IPS-18c (cell line): ENCODE measurements around the gene TFAP2A.

ENCODE experiments used
- H3K4me3 ChIP-seq: 2 replicates; pipeline ENCODE4 v1.7.0; 2013; ENCODE audit warnings: low read depth, mild to moderate bottlenecking, low read length, moderate library complexity; ENCODE audit not compliant: insufficient read depth
- H3K9me3 ChIP-seq: one replicate; pipeline ENCODE4 v1.6.1; 2013; ENCODE audit warnings: mild to moderate bottlenecking, low read length, moderate library complexity; ENCODE audit not compliant: control insufficient read depth, insufficient read depth

TFAP2A gene

DNA sequence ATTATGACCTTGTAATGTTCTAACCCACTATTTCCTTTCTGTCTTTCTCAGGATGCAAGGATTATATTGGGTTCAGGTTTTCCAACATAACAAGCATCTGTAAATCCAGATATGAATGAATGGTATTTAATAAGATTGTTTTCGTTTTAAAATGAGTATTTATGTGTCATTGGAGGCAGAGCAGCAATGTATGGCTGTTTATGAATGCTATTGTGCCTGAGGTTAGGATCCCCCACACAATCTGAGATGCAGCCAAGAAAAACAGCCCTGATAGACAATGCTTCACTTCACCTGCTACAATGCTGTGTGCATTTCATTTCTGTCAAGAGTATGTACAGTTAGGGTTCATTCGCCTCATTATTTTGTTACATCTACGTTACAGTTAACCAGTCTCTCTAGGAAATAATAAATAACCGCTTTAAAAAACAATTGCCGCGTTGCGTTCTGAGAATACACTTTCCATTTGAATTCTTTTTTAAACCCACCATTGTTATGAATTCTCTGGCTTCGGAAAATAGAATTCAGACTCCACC, 19.6 kb downstream of the TFAP2A start:
- no peak overlapping the region for H3K4me3 ChIP-seq

DNA sequence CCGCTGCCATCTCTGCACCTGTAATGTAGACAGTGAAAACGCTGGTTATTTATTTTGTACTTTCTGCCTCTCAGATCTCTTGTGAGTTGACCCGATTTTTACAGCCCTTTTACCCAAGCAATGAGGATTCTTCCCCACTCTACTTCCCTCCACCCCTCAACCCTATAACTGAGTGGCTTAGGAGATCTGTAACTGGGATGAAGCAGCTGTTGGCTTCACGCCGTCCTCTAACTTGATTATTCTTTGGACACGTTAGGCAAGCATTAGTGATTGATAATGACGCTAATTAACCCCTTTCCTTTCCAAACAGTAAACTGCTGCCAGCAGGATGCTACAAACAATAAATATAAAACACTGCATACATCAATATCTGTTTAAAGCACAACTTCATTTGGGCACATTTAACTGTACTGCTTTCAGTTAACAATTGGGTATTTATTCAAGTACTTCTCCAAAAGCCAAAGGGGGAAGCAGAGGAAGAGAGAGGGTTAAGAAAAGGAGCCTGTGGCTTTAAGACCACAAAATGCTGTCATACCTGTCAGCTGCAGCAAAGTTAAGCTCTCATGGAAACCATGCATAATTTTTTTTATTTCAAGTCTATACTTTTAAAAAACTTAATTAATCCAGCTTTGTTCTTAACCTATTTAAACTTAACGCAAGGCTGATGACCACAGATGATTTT, 21.2 kb downstream of the TFAP2A start:
- Histone ChIP-seq H3K9me3 (no peaks in the 10 kb centered on the region), H3K4me3 (no peak overlapping the region)

More for the DNA sequence above, 19.6 kb downstream of the TFAP2A start:
- no peaks in the 10 kb centered on the region for H3K9me3 ChIP-seq

DNA sequence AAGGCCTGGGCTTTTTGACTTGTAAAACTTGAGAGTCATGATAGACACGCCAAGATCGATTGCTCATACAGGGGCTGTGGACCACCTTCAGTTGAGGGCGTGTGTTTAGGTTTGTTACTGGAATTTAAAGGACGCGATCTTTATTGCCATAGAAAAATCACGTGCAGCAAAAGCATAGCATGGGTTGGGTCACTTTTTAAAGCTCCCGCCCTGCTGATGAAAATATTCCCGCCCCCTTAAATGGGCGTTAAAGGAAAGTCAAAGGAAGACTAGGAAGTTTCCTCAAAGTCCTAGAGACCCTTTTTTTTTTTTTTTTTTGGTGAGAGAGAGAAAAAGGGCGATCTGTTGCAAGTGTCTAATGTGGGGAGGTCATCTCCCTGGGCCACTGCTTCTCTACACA, 23.1 kb downstream of the TFAP2A start:
- Histone ChIP-seq H3K4me3 (peak overlapping the region; percentile 25; the same call in 1 of the 2 replicates), H3K9me3 (no peaks in the 10 kb centered on the region)

DNA sequence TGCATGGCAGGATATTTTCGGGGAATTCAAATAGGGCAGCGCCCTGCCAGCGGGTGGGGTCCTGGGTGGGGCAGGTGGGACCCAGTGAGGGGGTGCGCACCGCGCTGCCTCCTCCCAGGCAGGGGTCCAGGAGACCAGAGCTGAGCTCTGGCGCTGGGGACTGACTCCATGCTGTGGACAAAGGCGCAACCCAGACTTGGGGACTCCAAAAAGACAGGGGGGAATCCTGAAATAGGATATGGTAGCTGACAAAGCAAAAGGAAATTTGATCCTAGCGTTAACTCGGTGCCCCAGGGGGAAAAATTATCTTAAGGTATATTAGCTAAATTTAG, 23.6 kb downstream of the TFAP2A start:
- Histone ChIP-seq H3K9me3 (no peaks in the 10 kb centered on the region), H3K4me3 (peak overlapping the region; percentile 38; the same call in 1 of the 2 replicates)

DNA sequence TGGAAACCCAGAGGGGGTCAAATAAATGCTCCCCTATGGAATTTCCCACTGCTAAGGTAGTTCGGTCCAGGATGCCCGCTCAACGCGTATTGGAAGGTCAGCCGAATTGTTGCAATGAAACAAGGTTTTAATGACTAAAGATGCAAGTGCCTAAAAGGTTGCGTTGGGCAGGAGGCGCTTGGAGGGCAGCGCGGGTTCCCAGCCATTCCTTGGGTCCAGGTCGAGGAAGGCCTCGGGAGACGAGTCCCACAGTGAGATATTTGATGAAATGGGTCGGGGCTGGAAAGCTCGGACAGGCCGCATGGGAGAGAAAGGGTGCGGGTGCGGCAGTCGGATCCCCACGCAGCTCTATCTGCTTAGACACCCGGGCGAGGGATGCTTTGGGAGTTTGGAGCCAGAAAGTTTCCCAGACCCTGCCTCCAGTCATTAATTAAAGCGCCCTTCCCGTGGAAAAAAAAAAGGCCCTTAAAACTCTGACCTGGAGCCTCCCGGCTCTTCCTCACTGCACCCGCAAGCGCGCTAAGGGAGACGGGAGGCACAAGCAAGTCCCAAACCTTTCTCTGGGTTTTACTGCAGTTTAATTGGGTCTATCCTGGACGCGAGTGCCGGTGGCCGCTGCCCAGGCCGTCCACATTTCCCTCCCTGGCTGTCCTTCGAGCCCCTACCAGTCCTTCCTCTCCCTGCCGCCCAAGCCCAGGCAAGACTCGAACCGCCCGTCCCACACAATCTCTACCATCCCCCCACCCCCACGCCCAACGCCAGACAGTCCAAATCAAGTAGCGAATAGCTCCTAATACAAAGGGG, 24.2 kb downstream of the TFAP2A start:
- Histone ChIP-seq H3K4me3 (peak overlapping the region; percentile 38), H3K9me3 (no peaks in the 10 kb centered on the region)

DNA sequence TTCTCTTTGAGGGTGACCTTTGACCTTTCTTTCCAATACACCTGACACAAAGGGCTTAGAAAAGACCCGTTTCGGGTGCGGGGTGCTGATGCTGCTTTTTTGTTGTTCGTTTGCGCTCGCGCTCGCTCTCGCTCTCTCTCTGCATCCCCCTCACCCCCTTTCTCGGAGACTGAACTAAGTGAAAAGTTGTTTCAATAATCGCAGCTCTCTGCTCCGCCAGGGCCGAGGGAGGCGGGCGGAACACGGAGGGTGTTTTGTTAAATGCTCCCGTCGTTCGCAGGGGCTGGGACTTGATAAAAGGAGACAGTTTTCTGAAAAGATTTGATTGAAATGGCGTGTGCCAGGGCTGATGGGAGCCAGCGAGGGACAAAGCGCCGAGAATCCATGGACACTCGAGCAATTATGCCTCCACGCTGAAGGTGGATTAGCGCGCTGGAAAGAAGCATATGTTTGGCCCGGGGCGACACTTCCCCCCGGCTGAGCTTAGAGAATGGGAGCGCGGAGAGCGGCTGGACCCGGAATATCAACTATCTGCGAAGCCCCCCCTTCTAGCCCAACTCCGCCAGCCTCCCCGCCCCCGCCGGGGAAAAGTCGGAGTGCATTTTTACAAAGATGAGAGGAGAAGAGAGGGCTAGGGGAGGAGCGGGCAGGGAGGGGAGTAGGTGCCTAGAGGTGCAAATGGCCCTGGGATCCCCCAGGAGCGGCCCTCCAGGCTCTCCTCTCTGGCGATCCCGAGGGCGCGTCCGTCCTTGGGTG, 25.0 kb downstream of the TFAP2A start:
- Histone ChIP-seq H3K4me3 (peak overlapping the region; percentile 38; the same call in 1 of the 2 replicates), H3K9me3 (no peaks in the 10 kb centered on the region)

DNA sequence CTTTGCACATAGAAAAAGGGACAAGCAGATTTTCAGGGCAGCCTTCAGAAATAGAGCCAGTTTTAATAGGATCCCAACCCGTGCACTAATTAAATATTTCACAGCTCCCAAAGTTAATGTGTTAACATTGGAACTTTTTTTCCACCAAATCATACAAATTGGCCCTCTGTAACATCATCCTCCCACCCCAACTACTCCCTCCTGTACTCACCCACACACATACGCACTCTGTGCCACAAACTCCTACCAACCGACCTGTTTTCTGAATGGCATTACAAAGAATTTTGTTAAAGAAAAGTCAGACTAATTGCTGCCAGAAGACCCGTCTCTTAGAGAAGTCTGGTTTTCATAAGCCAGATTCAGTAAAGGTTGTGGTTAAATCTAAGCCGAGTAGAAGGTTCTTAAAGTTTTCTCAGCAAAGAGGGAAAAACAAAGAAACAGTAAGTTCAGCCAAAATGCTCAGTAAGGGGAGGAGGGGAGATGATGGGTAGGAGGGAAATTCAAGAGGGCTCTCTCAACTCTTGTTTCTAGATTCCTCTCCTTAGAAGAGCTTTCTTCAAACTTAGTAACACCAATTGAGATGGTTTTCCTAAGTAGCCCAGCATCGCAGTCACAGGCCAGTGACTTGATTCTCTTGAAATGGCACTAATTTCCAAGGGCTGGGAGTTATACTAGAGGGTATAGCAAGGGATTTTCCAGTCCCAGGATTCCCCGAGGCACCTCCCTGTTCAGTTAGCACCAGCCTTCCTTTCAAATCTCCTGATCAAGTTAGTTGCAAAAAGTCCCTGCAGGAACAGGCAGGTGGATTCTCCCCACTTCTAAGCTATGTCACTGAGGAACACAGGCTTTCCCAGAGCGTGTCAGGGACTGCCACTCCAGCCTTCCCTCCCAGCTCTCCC, 27.9 kb downstream of the TFAP2A start:
- Histone ChIP-seq H3K9me3 (no peaks in the 10 kb centered on the region), H3K4me3 (no peak overlapping the region)

DNA sequence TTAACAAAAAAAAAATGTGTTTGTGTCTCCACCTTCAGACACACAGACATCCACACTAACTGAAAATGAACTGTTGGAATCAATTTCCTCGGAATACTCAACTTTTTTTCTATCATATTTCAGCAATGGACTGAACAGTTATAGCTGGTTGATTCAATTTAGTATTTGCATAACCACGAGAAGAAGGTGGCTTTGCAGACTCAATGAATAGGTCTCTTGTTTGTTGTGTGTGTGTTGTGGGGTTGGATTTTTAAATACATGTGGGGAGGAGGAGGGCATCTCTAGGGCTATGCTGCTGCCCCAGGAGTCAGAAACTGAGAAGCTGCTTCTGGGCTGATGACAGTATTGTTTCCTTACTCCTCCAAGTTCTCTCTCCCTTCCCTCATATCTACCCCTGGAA, 28.7 kb downstream of the TFAP2A start:
- no peaks in the 10 kb centered on the region for H3K9me3 ChIP-seq

DNA sequence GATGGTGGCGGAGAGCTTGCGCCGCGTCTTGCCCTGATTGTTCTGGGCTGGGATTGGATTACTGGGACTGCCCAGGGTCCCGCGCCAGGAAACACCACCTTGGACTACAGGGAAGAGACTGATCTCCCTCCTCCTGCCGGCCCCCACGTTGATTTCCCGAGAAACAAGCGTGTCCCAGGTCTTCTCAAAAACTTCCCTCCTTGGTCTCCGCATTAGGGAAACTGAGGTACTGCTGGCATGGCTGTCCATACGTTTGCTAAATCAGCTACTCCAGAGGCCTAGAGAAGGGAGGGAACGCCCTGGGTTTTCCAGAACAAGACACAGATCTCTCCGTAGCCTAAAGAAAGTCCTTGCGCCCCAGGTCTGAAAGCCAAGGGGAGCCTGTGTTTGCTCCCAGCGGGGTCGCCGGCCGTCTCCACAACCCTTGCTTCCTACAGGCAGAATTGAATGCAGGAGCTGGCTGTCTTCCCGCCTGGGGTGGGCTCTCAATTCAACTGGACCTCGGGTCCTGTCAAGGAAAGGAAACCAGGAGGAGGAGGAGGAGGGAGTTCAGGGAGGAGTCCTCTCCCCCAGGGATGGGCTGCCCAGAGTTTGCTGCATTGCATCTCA, 29.2 kb downstream of the TFAP2A start:
- H3K4me3 ChIP-seq: no peak overlapping the region
- no peaks in the 10 kb centered on the region for H3K9me3 ChIP-seq

More for the DNA sequence above, 28.7 kb downstream of the TFAP2A start:
- no peak overlapping the region for H3K4me3 ChIP-seq

DNA sequence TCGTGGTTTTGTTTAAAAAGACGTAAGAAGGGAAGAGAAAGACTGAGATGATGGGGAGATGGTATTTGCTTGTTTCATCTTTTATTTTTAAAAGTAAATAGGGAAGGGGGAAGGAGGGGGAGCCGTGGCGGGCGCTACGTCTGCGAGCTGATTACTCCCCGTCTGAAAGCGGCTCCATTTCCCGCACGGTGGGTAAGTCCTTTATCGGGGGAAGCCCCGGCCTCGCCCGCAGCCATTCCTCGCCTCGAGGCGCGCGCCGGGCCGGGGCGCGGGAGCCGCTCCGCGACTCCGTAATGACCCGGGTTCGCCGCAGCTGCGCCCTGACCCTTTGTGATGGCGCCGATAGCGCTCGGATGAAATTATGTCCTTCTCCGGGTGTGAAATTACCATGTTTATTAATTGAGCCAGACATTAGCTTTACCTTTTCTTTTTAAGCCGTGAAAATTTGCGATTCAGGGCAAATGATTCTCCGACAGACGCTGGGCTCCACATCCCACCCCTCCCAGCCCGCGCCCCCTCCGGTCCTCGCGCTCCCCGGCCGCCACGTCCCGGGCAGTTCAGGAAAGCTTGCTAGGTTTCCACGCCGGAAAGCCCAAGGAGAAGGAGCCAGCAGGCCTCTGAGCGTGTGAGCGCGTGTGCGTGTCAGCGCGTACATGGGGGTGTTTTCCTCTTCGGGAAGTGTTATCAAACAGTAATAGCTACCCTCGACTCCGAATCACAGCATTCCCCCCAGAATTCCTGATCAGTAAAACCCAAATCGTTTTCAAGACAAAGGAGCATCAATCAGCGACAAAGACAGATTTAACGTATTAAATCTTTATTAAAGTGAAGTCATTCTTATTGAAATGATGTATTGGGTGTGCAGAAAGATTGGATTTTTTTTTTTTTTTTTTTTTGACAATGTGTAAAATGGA, 30.0 kb downstream of the TFAP2A start:
- Histone ChIP-seq H3K9me3 (no peaks in the 10 kb centered on the region), H3K4me3 (no peak overlapping the region)

DNA sequence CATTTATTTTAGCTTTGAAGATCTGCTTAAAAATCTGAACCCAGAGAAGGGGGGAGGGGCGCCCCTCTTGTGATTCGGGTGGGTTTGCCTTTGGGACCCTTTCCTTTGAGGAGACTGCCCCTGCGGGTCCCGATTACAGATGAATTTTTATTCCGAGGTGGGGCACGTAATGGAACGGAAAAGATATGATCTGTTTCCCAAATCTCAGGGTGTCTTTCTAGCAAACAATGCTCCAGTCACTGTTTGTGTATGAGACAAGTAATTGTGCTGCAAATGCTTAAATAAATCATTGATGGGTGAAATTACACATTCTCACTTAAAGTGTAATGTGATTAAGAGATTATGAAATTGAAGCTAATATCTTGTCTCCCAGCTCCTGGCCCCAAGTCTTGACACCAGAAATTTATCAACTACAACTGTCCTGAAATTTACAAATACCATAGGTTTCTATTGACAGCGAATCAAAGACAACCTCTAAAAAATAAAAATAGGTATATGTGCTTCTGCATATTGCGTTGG, 30.7 kb downstream of the TFAP2A start:
- H3K9me3 ChIP-seq: no peaks in the 10 kb centered on the region
- no peak overlapping the region; the same call in 1 of the 2 replicates for H3K4me3 ChIP-seq

DNA sequence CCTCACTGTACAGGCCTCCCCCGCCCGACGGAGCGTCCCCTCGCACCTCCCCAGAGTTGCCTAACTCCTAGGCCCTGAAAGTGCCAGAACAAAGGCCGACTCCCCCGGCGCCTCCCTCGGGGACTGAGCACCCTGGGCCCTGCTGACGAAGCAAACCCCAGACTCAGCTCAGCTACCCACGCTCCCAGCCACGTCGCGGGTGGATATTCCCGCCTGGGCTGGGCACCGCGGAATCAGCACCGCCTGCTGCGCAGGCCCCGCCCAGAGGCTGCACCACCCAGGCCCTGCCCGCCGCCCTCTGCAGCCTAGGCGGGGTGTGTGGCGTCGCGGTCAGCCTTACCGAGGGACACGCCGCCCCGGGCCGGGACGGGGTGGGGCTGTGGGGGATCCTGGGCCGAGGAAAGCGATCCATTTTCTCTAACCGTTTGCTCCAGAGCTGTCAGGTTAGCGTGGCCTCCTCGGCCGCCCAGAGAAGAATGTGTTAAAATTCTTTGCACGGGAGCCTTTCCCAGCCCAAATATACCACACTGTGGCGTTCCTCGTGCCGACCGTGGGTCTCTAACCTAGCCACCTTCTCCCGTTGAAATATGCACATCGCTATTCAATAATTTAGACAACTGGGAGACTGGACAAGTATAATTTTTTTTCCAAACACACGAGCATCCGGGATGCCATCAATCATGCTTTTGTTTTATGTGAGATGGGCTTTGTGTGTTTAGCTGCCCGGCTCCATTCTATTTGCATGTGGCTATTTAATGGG, 31.4 kb downstream of the TFAP2A start:
- H3K9me3 ChIP-seq: no peaks in the 10 kb centered on the region
- H3K4me3 ChIP-seq: peak overlapping the region; percentile 25; the same call in 1 of the 2 replicates

DNA sequence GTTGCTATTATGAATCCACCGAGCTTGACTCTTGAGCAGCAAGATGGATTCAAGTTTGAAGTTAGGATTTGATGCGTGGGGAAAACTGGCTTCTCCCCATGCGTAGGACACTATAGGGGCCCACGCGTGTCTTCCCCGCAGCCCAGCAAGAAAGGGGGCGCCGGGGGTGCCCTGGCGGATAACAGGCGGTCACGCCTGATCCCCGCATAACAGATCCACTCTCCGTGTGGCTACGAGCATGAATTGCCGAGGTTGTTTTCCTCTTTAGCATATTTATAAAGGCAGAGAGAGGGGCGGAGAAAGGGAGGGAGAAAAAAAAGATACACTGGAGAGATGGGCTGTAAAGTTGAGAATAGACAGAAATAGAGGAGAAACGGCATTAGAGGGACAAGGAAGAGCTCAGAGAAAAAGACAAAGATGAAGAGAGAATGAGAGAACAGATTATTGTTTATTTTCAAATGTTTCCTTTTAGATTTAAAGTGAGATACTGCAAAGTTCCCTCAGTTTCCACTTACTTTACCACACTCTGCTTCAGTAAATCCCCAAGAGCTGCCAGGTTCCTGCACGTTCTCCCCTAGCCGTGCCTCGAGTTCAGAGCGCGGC, 32.0 kb downstream of the TFAP2A start:
- peak overlapping the region; percentile 25; the same call in 1 of the 2 replicates for H3K4me3 ChIP-seq

DNA sequence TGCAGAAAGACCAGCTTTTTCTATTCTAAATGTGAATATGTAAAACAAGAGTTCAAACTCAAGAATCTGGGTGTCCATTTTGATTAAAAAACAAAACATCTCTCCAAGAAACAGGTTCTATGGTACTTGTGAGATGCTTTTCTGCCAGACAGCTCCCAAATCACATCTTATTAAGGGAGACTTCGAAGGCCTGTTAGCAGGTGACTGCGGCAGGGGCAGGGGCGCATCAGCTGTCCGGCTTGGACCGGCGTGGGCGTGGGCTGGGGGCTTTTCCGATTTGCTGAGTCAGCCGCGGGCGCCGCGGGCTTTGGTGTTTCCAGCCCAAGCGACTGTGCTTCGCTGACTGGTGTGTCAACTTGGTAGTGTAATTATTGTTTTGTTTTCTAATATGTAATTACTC, 32.6 kb downstream of the TFAP2A start:
- H3K4me3 ChIP-seq: no peak overlapping the region; the same call in 1 of the 2 replicates

More for the DNA sequence above, 32.0 kb downstream of the TFAP2A start:
- no peaks in the 10 kb centered on the region for H3K9me3 ChIP-seq

More for the DNA sequence above, 32.6 kb downstream of the TFAP2A start:
- H3K9me3 ChIP-seq: no peaks in the 10 kb centered on the region
